GM12878 (cell line): Measurements from ENCODE around the gene KLK8. TPM values are rescaled to one million over a fixed set of nuclear protein-coding genes. Genes with fewer than 3 reads are reported as not detected.

Experiments used
- ATAC-seq: fragments of 200-7000 bp; cut with Tn5 transposase; 3 replicates; pipeline ENCODE4 v1.9.1; 2020; ENCODE audit warnings: mild to moderate bottlenecking, moderate library complexity
- BruUV-seq: library from RNA; stranded (reverse); fragments of 400-500 nt; replicated peaks from 2 replicates; lab custom pipeline; 2021; lab: Mats Ljungman, UMichigan
- CTCF ChIA-PET: fragments of 300-600 bp; sonication (Branson Sonifier 250); formaldehyde crosslinking; extraction: SDS; loops from one replicate; lab custom pipeline; 2021; ENCODE audit warnings: inconsistent platforms; lab: Yijun Ruan, JAX
- POLR2A ChIA-PET: fragments of 350-600 bp; formaldehyde crosslinking; extraction: SDS; loops from one replicate; lab custom pipeline; 2021; ENCODE audit warnings: inconsistent platforms; lab: Charles Lee
- RAD21 ChIA-PET: fragments of 300-600 bp; sonication (Branson Sonifier 250); formaldehyde crosslinking; loops from one replicate; lab custom pipeline; 2023; ENCODE audit warnings: antibody characterized with exemption; ENCODE audit not compliant: unreplicated experiment; lab: Charles Lee
- SMC1A ChIA-PET: fragments of 300-600 bp; sonication (Branson Sonifier 250); formaldehyde crosslinking; loops from one replicate; lab custom pipeline; 2023; ENCODE audit not compliant: unreplicated experiment, uncharacterized antibody; lab: Charles Lee
- DNase-seq: peaks from one replicate; pipeline ENCODE4 v3.0.0-alpha.2; 2011; ENCODE audit warnings: low read depth, low spot score
- FAIRE-seq: peaks from 3 replicates; lab custom pipeline; 2011; peaks lifted over from hg19 to GRCh38; lab: Jason Lieb, UNC
- H2AFZ ChIP-seq: 2 replicates; pipeline ENCODE4 v1.6.0; 2011; ENCODE audit warnings: low read depth, low read length, control low read depth; ENCODE audit not compliant: control insufficient read depth
- H3K27ac ChIP-seq: 2 replicates; pipeline ENCODE4 v1.5.1; 2011; ENCODE audit warnings: control low read depth; ENCODE audit not compliant: control insufficient read depth, insufficient read depth
- H3K27me3 ChIP-seq, 2 experiments: replicated peaks in 1 of 2; 2 replicates each; pipeline versions ENCODE4 v1.6.0 to v1.6.1; 2011; ENCODE audit warnings: low read length in 1 of 2; ENCODE audit not compliant: control insufficient read depth in 2 of 2, insufficient read depth in 2 of 2
- H3K36me3 ChIP-seq, 2 experiments: 2 replicates each; pipeline ENCODE4 v1.5.1; 2011; ENCODE audit warnings: low read length in 1 of 2; ENCODE audit not compliant: control insufficient read depth in 2 of 2, insufficient read depth in 2 of 2
- H3K4me1 ChIP-seq: 2 replicates; pipeline ENCODE4 v1.6.1; 2011; ENCODE audit warnings: mild to moderate bottlenecking, low read length, moderate library complexity, mixed read lengths; ENCODE audit not compliant: control insufficient read depth, insufficient read depth
- H3K4me2 ChIP-seq: 2 replicates; pipeline ENCODE4 v1.6.0; 2011; ENCODE audit warnings: control low read depth; ENCODE audit not compliant: control insufficient read depth, insufficient read depth
- H3K4me3 ChIP-seq: fragments of 200-600 bp; sonication (generic); 2 replicates; pipeline ENCODE4 v1.5.1; 2016
- H3K79me2 ChIP-seq: 2 replicates; pipeline ENCODE4 v1.6.0; 2011; ENCODE audit warnings: low read length; ENCODE audit not compliant: control insufficient read depth, insufficient read depth
- H3K9ac ChIP-seq: 2 replicates; pipeline ENCODE4 v1.8.0; 2011; ENCODE audit warnings: low read length, control low read depth, mixed read lengths; ENCODE audit not compliant: control insufficient read depth, insufficient read depth
- H3K9me3 ChIP-seq: replicated peaks from 3 replicates; pipeline ENCODE4 v1.5.1; 2011; ENCODE audit warnings: mild to moderate bottlenecking, low read length; ENCODE audit not compliant: control insufficient read depth, insufficient read depth
- H4K20me1 ChIP-seq: 2 replicates; pipeline ENCODE4 v1.6.0; 2011; ENCODE audit not compliant: control insufficient read depth, insufficient read depth
- POU2F2 ChIP-seq: IDR thresholded peaks from 3 replicates; pipeline ENCODE4 v1.6.1; 2011; ENCODE audit warnings: low read depth, mild to moderate bottlenecking, low read length, borderline replicate concordance
- WGBS: methylation state at CpG from one replicate; pipeline ENCODE4 v1.1.6; 2016; ENCODE audit warnings: low lambda C conversion rate; ENCODE audit not compliant: insufficient replicate concordance, insufficient coverage; ENCODE audit errors: missing lambda C conversion rate; 5-methylcytosine and 5-hydroxymethylcytosine counted together
- in situ Hi-C: fragments of 300-500 bp; cut with MboI; formaldehyde crosslinking; loops from 9 replicates; pipeline ENCODE4 v1.14.3; 2018; ENCODE audit warnings: mixed read lengths
- intact Hi-C: fragments of 100-400 bp; cut with micrococcal nuclease; formaldehyde crosslinking; loops from one replicate; pipeline ENCODE4 v1.14.2; 2022; ENCODE audit not compliant: unreplicated experiment
- polyA plus RNA-seq, 11 experiments: library from polyadenylated mRNA; depleted of rRNA in 4 of 11; unstranded in 6 of 11; stranded (reverse) in 5 of 11; fragments of >200 nt; fragmentation: Nextera tagmentation in 4 of 11; fragmentation: Illumina TruSeq in 1 of 11; extraction: Ambion mirVana in 4 of 11; extraction: Trizol in 1 of 11; gene quantifications; 1 replicate in 1 of 11; 2 replicates in 10 of 11; pipeline versions ENCODE4 v1.2.1 to v1.2.3, GENCODE V29; 2011 to 2016; ENCODE audit warnings: inconsistent platforms in 2 of 11, missing spikeins in 2 of 11, low read depth in 1 of 11
- total RNA-seq, 4 experiments: library from RNA; depleted of rRNA in 3 of 4; stranded (reverse); fragments of >200 nt in 3 of 4; fragmentation: Illumina TruSeq in 1 of 4; extraction: Trizol in 1 of 4; gene quantifications; 2 replicates each; pipeline versions ENCODE4 v1.2.1 to v1.2.3, GENCODE V29; 2013 to 2021
- TF ChIP-seq, protein P1 (sequence below): IDR thresholded peaks from 2 replicates; pipeline ENCODE4 v1.6.1; 2012; ENCODE audit warnings: improper control_type of control experiment, low read depth, low read length; ENCODE audit not compliant: insufficient replicate concordance

The KLK8 gene
- total and polyA plus RNA-seq, 10 of the 15 experiments (the other 5 are each of a cell fraction or from before 2014, with no cell fraction given): not detected

DNA sequence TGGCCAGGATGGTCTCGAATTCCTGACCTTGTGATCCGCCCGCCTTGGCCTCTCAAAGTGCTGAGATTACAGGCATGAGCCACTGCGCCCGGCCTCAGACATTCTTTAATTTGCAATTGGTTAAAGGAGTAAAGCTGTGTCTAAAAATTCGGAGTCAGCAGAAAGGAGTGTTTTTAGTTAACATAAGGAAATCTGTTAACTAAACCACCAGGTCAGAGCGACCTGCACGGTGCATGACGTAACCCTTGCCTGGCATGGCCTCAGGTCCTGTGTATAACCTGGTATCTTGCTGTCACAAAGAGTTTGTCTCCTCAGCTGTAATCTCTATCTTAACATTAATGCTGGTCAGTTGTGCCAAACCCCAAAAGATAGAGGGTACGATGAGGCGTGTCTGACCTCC lies 42.9 kb upstream of the KLK8 start:
- ChIA-PET SMC1A (no interaction called here), POLR2A (no interaction called here), CTCF (no interaction called here), RAD21 (no interaction called here)
- Histone ChIP-seq H3K79me2 (no peaks in the 10 kb centered on the region), H3K4me2 (no peak overlapping the region), H3K9me3 (no peaks in the 10 kb centered on the region), H2AFZ (no peak overlapping the region), H3K4me3 (no peak overlapping the region), H3K9ac (no peak overlapping the region), H3K36me3 (no peaks in the 10 kb centered on the region), H3K27ac (no peak overlapping the region), H4K20me1 (no peaks in the 10 kb centered on the region), H3K4me1 (no peaks in the 10 kb centered on the region), H3K27me3 (no peaks in the 10 kb centered on the region)
- WGBS: 69% methylated on average over 11 of the region's 11 CpGs
- no peak for DNase-seq
- no peak for ATAC-seq
- TF ChIP-seq, protein P1, sequence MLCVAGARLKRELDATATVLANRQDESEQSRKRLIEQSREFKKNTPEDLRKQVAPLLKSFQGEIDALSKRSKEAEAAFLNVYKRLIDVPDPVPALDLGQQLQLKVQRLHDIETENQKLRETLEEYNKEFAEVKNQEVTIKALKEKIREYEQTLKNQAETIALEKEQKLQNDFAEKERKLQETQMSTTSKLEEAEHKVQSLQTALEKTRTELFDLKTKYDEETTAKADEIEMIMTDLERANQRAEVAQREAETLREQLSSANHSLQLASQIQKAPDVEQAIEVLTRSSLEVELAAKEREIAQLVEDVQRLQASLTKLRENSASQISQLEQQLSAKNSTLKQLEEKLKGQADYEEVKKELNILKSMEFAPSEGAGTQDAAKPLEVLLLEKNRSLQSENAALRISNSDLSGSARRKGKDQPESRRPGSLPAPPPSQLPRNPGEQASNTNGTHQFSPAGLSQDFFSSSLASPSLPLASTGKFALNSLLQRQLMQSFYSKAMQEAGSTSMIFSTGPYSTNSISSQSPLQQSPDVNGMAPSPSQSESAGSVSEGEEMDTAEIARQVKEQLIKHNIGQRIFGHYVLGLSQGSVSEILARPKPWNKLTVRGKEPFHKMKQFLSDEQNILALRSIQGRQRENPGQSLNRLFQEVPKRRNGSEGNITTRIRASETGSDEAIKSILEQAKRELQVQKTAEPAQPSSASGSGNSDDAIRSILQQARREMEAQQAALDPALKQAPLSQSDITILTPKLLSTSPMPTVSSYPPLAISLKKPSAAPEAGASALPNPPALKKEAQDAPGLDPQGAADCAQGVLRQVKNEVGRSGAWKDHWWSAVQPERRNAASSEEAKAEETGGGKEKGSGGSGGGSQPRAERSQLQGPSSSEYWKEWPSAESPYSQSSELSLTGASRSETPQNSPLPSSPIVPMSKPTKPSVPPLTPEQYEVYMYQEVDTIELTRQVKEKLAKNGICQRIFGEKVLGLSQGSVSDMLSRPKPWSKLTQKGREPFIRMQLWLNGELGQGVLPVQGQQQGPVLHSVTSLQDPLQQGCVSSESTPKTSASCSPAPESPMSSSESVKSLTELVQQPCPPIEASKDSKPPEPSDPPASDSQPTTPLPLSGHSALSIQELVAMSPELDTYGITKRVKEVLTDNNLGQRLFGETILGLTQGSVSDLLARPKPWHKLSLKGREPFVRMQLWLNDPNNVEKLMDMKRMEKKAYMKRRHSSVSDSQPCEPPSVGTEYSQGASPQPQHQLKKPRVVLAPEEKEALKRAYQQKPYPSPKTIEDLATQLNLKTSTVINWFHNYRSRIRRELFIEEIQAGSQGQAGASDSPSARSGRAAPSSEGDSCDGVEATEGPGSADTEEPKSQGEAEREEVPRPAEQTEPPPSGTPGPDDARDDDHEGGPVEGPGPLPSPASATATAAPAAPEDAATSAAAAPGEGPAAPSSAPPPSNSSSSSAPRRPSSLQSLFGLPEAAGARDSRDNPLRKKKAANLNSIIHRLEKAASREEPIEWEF: no peak
- no peak for TF ChIP-seq POU2F2
- intact Hi-C loops (no loop called here), in situ Hi-C loops (no loop called here)
- FAIRE-seq: no peak
- no TSS peak for BruUV-seq
